ENCODE measurements around the gene LEKR1.

GRCh38 chr3:156826144-156826895 is at the start of gene LEKR1:
- no peak for TF ChIP-seq SRSF9 (IDR thresholded peaks at IDR 0.05; ENCODE audit: borderline replicate concordance, low read depth, low read length)
- TF ChIP-seq EZH2 (IDR thresholded peaks at IDR 0.05; ENCODE audit: borderline replicate concordance, low read depth, low read length), result no peak
- no peak for TF ChIP-seq CBX8 (IDR thresholded peaks at IDR 0.05; ENCODE audit: borderline replicate concordance, extremely low read depth, low read depth, low read length, poor library complexity, severe bottlenecking)
- TF ChIP-seq ZNF274 (IDR thresholded peaks at IDR 0.05; ENCODE audit: borderline replicate concordance, low read depth, low read length), result no peak
- no peak for TF ChIP-seq ZNF24 (IDR thresholded peaks at IDR 0.05)
- TF ChIP-seq CTCF (IDR thresholded peaks at IDR 0.05 in 2 of 3, conservative IDR thresholded peaks at IDR 0.05 in 1 of 3; ENCODE audit: insufficient read depth in 2 of 3, low read depth in 1 of 3, low read length in 3 of 3), result no peak

Measured in K562 (cell line).